Testis (tissue), 2 donors: ENCODE results near the gene POLR2A.

Source experiments
- CTCF ChIP-seq, 3 experiments: fragments of 450-650 bp in 2 of 3; fragments of 200-600 bp in 1 of 3; sonication (generic) in 1 of 3; IDR thresholded peaks; one replicate each; pipeline ENCODE4 v1.5.1; 2016 to 2019; ENCODE audit warnings: antibody characterized with exemption in 3 of 3, mild to moderate bottlenecking in 2 of 3, moderate library complexity in 1 of 3
- POLR2A ChIP-seq: fragments of 450-650 bp; IDR thresholded peaks from one replicate; pipeline ENCODE4 v1.6.1; 2017; ENCODE audit warnings: antibody characterized with exemption, mild to moderate bottlenecking, moderate library complexity

- no peak for TF ChIP-seq CTCF (IDR thresholded peaks at IDR 0.05)
- TF ChIP-seq POLR2A = no peak
These were observed 18.4 kb upstream of the POLR2A start for GRCh38 chr17:7465597-7466275.
